Bronchial epithelial cell (primary cell): ENCODE measurements around the gene CAMTA2. TPM values are rescaled to one million over a fixed set of nuclear protein-coding genes. Genes with fewer than 3 reads are reported as not detected.

Experiments
- DNase-seq: peaks from one replicate; pipeline ENCODE4 v3.0.0-alpha.2; 2010; ENCODE audit warnings: low read depth
- FAIRE-seq: peaks from 2 replicates; lab custom pipeline; 2011; peaks lifted over from hg19 to GRCh38; lab: Jason Lieb, UNC
- H3K27me3 ChIP-seq: 2 replicates; pipeline ENCODE4 v1.5.1; 2011; ENCODE audit warnings: low read length; ENCODE audit not compliant: control insufficient read depth, insufficient read depth
- H3K36me3 ChIP-seq: 2 replicates; pipeline ENCODE4 v1.5.1; 2011; ENCODE audit warnings: low read length; ENCODE audit not compliant: control insufficient read depth, insufficient read depth
- H3K4me3 ChIP-seq: 2 replicates; pipeline ENCODE4 v1.5.1; 2011; ENCODE audit warnings: mild to moderate bottlenecking, low read depth, low read length, control low read depth
- CTCF ChIP-seq: IDR thresholded peaks from 2 replicates; pipeline ENCODE4 v1.5.1; 2011; ENCODE audit warnings: mild to moderate bottlenecking, moderate library complexity, low read length, control low read depth, inconsistent platforms; ENCODE audit not compliant: insufficient read depth, severe bottlenecking
- total RNA-seq: library from RNA; depleted of rRNA; stranded (reverse); fragments of >200 nt; gene quantifications from 2 replicates; pipeline ENCODE4 v1.2.1, GENCODE V29; 2014

CAMTA2 gene
- total RNA-seq, 1 donor from 2014 or later = 4.7 TPM

GRCh38 chr17:4968486-4969046 lies 18.9 kb downstream of the CAMTA2 start:
- no peaks in the 10 kb centered on the region for H3K27me3 ChIP-seq
- FAIRE-seq (no peak), DNase-seq (no peak)
- H3K4me3 ChIP-seq = peak overlapping the region; percentile 68
- TF ChIP-seq CTCF = no peak
- H3K36me3 ChIP-seq = peaks cover 10% of the 10 kb centered on the region

- DNase-seq (peak; percentile 89), FAIRE-seq (peak; percentile 84)
These were observed 19.7 kb downstream of the CAMTA2 start, which contains the start of gene SPAG7 for GRCh38 chr17:4967539-4968485. SPAG7 (minus strand) TSS chr17:4967817; CDS start chr17:4967804, 13 bp downstream.

GRCh38 chr17:4966844-4967538 lies 20.5 kb downstream of the CAMTA2 start:
- Histone ChIP-seq H3K27me3 (no peaks in the 10 kb centered on the region), H3K36me3 (peaks cover 5% of the 10 kb centered on the region), H3K4me3 (peak overlapping the region; percentile 68)
- no peak for TF ChIP-seq CTCF
- DNase-seq = peak; percentile 98
- peak; percentile 91 for FAIRE-seq

More at GRCh38 chr17:4967539-4968485, 19.7 kb downstream of the CAMTA2 start, which contains the start of gene SPAG7:
- H3K27me3 ChIP-seq = no peaks in the 10 kb centered on the region
- TF ChIP-seq CTCF = no peak
- peaks cover 10% of the 10 kb centered on the region for H3K36me3 ChIP-seq
- H3K4me3 ChIP-seq = peak within 1 kb of the TSS; percentile 68

GRCh38 chr17:4965311-4965986 lies 22.0 kb downstream of the CAMTA2 start:
- TF ChIP-seq CTCF = no peak
- H3K27me3 ChIP-seq = no peaks in the 10 kb centered on the region
- H3K36me3 ChIP-seq = peaks cover 5% of the 10 kb centered on the region
- DNase-seq (no peak), FAIRE-seq (no peak)
- H3K4me3 ChIP-seq = no peak overlapping the region

- FAIRE-seq (no peak), DNase-seq (no peak)
- Histone ChIP-seq H3K27me3 (no peaks in the 10 kb centered on the region), H3K36me3 (peaks cover 11% of the 10 kb centered on the region), H3K4me3 (no peak overlapping the region)
- TF ChIP-seq CTCF = no peak
These were observed 27.1 kb downstream of the CAMTA2 start for GRCh38 chr17:4960279-4960922.
